SK-N-SH (cell line): ENCODE measurements around the gene CPTP. TPM values are rescaled to one million over a fixed set of nuclear protein-coding genes. Genes with fewer than 3 reads are reported as not detected.

Source experiments
- CTCF ChIA-PET: fragments of 300-600, 350-600 bp; formaldehyde crosslinking; extraction: SDS; loops from one replicate; lab custom pipeline; 2021; lab: Yijun Ruan, JAX
- POLR2A ChIA-PET: fragments of 350-600 bp; sonication (Branson Sonifier 250); formaldehyde crosslinking; extraction: SDS; loops from one replicate; lab custom pipeline; 2020; ENCODE audit warnings: antibody characterized with exemption, inconsistent platforms; lab: Yijun Ruan, JAX
- DNase-seq: peaks from one replicate; pipeline ENCODE4 v3.0.0; 2012
- H2AFZ ChIP-seq: fragments of 200-600 bp; sonication (generic); 2 replicates; pipeline ENCODE4 v1.8.1; 2016; ENCODE audit warnings: antibody characterized with exemption, mild to moderate bottlenecking, low read depth
- H3F3A ChIP-seq: fragments of 200-600 bp; sonication (generic); replicated peaks from 2 replicates; pipeline ENCODE3; 2016; ENCODE audit warnings: antibody characterized with exemption, mild to moderate bottlenecking; ENCODE audit not compliant: insufficient read depth
- H3K27ac ChIP-seq, 2 experiments: fragments of 200-500 bp in 1 of 2; fragments of 200-600 bp in 1 of 2; sonication (Bioruptor generic) in 1 of 2; sonication (generic), shearing (Covaris generic) in 1 of 2; 2 replicates each; pipeline versions ENCODE4 v1.5.1 to v1.6.1; 2014 to 2016; ENCODE audit warnings: low read depth in 2 of 2, inconsistent platforms in 1 of 2, low read length in 1 of 2, mild to moderate bottlenecking in 1 of 2, mixed read lengths in 1 of 2
- H3K27me3 ChIP-seq: fragments of 200-600 bp; sonication (generic), shearing (Covaris generic); 2 replicates; pipeline ENCODE4 v1.6.1; 2016; ENCODE audit warnings: mixed run types; ENCODE audit not compliant: insufficient read depth
- H3K36me3 ChIP-seq, 2 experiments: fragments of 200-500 bp in 1 of 2; fragments of 200-600 bp in 1 of 2; sonication (Bioruptor generic) in 1 of 2; sonication (generic) in 1 of 2; replicated peaks in 1 of 2; 2 replicates each; pipeline versions ENCODE3 to v1.5.1; 2014 to 2016; ENCODE audit warnings: low read length in 1 of 2, mild to moderate bottlenecking in 1 of 2; ENCODE audit not compliant: insufficient read depth in 2 of 2, control insufficient read depth in 1 of 2
- H3K4me1 ChIP-seq, 2 experiments: fragments of 200-500 bp in 1 of 2; fragments of 200-600 bp in 1 of 2; sonication (Bioruptor generic) in 1 of 2; sonication (generic), shearing (Covaris generic) in 1 of 2; 2 replicates each; pipeline versions ENCODE4 v1.5.1 to v1.6.1; 2014 to 2016; ENCODE audit warnings: low read depth in 1 of 2, low read length in 1 of 2, mixed run types in 1 of 2; ENCODE audit not compliant: insufficient read depth in 2 of 2, control insufficient read depth in 1 of 2
- H3K4me2 ChIP-seq: fragments of 200-600 bp; sonication (generic), shearing (Covaris generic); 2 replicates; pipeline ENCODE4 v1.6.1; 2017; ENCODE audit warnings: mixed run types
- H3K4me3 ChIP-seq, 2 experiments: fragments of 200-500 bp in 1 of 2; fragments of 200-600 bp in 1 of 2; sonication (Bioruptor generic) in 1 of 2; sonication (generic), shearing (Covaris generic) in 1 of 2; 2 replicates each; pipeline versions ENCODE4 v1.5.1 to v1.8.1; 2014 to 2016; ENCODE audit warnings: low read depth in 2 of 2, inconsistent platforms in 1 of 2, low read length in 1 of 2, mild to moderate bottlenecking in 1 of 2, mixed read lengths in 1 of 2, moderate library complexity in 1 of 2
- H3K79me2 ChIP-seq: fragments of 200-600 bp; sonication (generic); 2 replicates; pipeline ENCODE4 v1.8.1; 2017; ENCODE audit warnings: mild to moderate bottlenecking; ENCODE audit not compliant: insufficient read depth
- H3K9ac ChIP-seq: fragments of 200-600 bp; sonication (generic); 2 replicates; pipeline ENCODE4 v1.6.1; 2017; ENCODE audit warnings: mixed run types
- H3K9me2 ChIP-seq: fragments of 200-600 bp; sonication (generic); 2 replicates; pipeline ENCODE4 v1.6.1; 2017; ENCODE audit warnings: mixed run types
- H3K9me3 ChIP-seq: fragments of 200-600 bp; sonication (generic); 2 replicates; pipeline ENCODE4 v1.6.1; 2017; ENCODE audit warnings: mixed run types, mild to moderate bottlenecking, moderate library complexity
- H4K20me1 ChIP-seq: fragments of 200-600 bp; sonication (generic); 2 replicates; pipeline ENCODE4 v1.6.1; 2017; ENCODE audit warnings: mild to moderate bottlenecking, mixed run types; ENCODE audit not compliant: insufficient read depth
- CHD2 ChIP-seq: fragments of 150-350 bp; IDR thresholded peaks from 2 replicates; pipeline ENCODE4 v1.6.1; 2018; ENCODE audit warnings: low read length; ENCODE audit not compliant: partially characterized antibody
- EP300 ChIP-seq, 2 experiments: IDR thresholded peaks; 2 replicates each; pipeline versions ENCODE4 v1.4.0 to v1.6.1; 2012; ENCODE audit warnings: borderline replicate concordance in 1 of 2, low read depth in 1 of 2, low read length in 1 of 2
- EZH2phosphoT487 ChIP-seq: fragments of 200-600 bp; sonication (generic); IDR thresholded peaks from 2 replicates; pipeline ENCODE4 v1.6.1; 2017; ENCODE audit warnings: low read depth, mixed run types, mild to moderate bottlenecking, antibody characterized with exemption, moderate library complexity, borderline replicate concordance
- FOSL2 ChIP-seq: IDR thresholded peaks from 2 replicates; pipeline ENCODE4 v1.4.0; 2012; ENCODE audit warnings: low read depth, mild to moderate bottlenecking, moderate library complexity, borderline replicate concordance
- FOXJ3 ChIP-seq: sonication (generic); formaldehyde crosslinking; IDR thresholded peaks from 2 replicates; pipeline ENCODE4 v1.5.1; 2020; ENCODE audit warnings: mild to moderate bottlenecking, missing genetic modification reagents
- FOXM1 ChIP-seq: IDR thresholded peaks from 2 replicates; pipeline ENCODE4 v1.4.0; 2012; ENCODE audit warnings: low read depth, mild to moderate bottlenecking
- GABPA ChIP-seq: IDR thresholded peaks from 2 replicates; pipeline ENCODE4 v1.4.0; 2012; ENCODE audit warnings: low read depth, mild to moderate bottlenecking
- GATA2 ChIP-seq: sonication (generic); formaldehyde crosslinking; IDR thresholded peaks from 2 replicates; pipeline ENCODE4 v1.5.0; 2020; ENCODE audit warnings: mild to moderate bottlenecking, missing genetic modification reagents
- JUND ChIP-seq: IDR thresholded peaks from 2 replicates; pipeline ENCODE4 v1.4.0; 2012
- MEF2A ChIP-seq: IDR thresholded peaks from 2 replicates; pipeline ENCODE4 v1.4.0; 2012; ENCODE audit warnings: low read depth, borderline replicate concordance
- MXI1 ChIP-seq: IDR thresholded peaks from 2 replicates; pipeline ENCODE4 v1.6.1; 2012; ENCODE audit warnings: mild to moderate bottlenecking, low read depth, low read length, improper control_type of control experiment
- NFIC ChIP-seq: IDR thresholded peaks from 2 replicates; pipeline ENCODE4 v1.4.0; 2012; ENCODE audit warnings: borderline replicate concordance
- POLR2AphosphoS5 ChIP-seq: IDR thresholded peaks from 2 replicates; pipeline ENCODE4 v1.6.1; 2012; ENCODE audit warnings: low read depth, low read length
- SIN3A ChIP-seq: IDR thresholded peaks from 2 replicates; pipeline ENCODE4 v1.6.1; 2012; ENCODE audit warnings: low read depth, mild to moderate bottlenecking, low read length, moderate library complexity, borderline replicate concordance
- SMC3 ChIP-seq: IDR thresholded peaks from 2 replicates; pipeline ENCODE4 v1.6.1; 2012; ENCODE audit warnings: low read depth, low read length, improper control_type of control experiment
- YY1 ChIP-seq: IDR thresholded peaks from 2 replicates; pipeline ENCODE4 v1.4.0; 2012; ENCODE audit warnings: low read depth, mild to moderate bottlenecking
- WGBS: methylation state at CpG from one replicate; pipeline ENCODE4 v1.1.6; 2017; ENCODE audit warnings: low lambda C conversion rate; 5-methylcytosine and 5-hydroxymethylcytosine counted together
- polyA plus RNA-seq, 3 experiments: library from polyadenylated mRNA; depleted of rRNA; stranded (reverse); fragments of >200 nt; gene quantifications; 2 replicates each; pipeline ENCODE4 v1.2.3, GENCODE V29; 2012
- TF ChIP-seq, protein P1 (sequence below): fragments of 150-350 bp; IDR thresholded peaks from 2 replicates; pipeline ENCODE4 v1.6.1; 2017; ENCODE audit warnings: antibody characterized with exemption, low read length, low read depth, borderline replicate concordance
- TF ChIP-seq, protein P2 (sequence below): fragments of 200-600 bp; sonication (generic); IDR thresholded peaks from 2 replicates; pipeline ENCODE4 v1.6.1; 2017; ENCODE audit warnings: antibody characterized with exemption, mild to moderate bottlenecking, moderate library complexity
- TF ChIP-seq, protein P3 (sequence below): IDR thresholded peaks from 2 replicates; pipeline ENCODE4; 2012
- TF ChIP-seq, protein P4 (sequence below): IDR thresholded peaks from 2 replicates; pipeline ENCODE4 v1.4.0; 2012; ENCODE audit warnings: low read depth, borderline replicate concordance
- TF ChIP-seq, protein P5 (sequence below): IDR thresholded peaks from 2 replicates; pipeline ENCODE4 v1.4.0; 2012; ENCODE audit warnings: low read depth

The CPTP gene
- polyA plus RNA-seq, 1 of the 3 experiments (the other 2 are of a cell fraction), result 13.4 TPM

DNA sequence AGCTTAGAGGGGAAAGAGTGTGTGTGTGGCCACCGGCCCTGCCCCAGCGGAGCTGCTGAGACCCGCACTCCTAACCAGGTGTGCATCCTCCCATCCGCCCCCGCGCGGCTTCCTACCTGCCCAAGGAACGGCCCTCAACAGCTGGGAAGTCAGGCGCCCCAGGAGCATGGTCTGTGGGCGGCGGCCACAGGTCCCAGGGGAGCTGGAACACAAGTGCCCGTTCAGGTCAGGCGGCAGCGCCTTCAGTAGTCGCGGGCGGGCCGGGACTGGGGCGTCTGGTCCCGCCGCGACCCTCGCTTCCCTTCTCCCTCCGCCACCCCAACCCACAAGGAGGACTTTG lies 50.0 kb downstream of the CPTP start:
- H3K27me3 ChIP-seq, result no peaks in the 10 kb centered on the region
- H3K9me3 ChIP-seq, result no peaks in the 10 kb centered on the region
- ChIA-PET CTCF (interaction anchor here (0.6 to 5.9 kb wide), 13 partner anchors 19 to 343 kb away, joined by 3 to 34 read pairs (median 3); partner anchors contain the start of genes DVL1 and MRPL20), POLR2A (interaction anchor here (0.7 to 1.8 kb wide), 8 partner anchors 14 to 159 kb away, joined by 3 to 18 read pairs (median 6); partner anchors contain the start of genes CCNL2 and MRPL20)
- peaks cover 0 to 29% of the 10 kb centered on the region in 2 experiments; a peak in 1 of 4 replicates for H3K4me1 ChIP-seq
- TF ChIP-seq EZH2phosphoT487, result no peak
- no peak for TF ChIP-seq FOSL2
- TF ChIP-seq FOXM1, result no peak
- TF ChIP-seq SIN3A, result no peak
- TF ChIP-seq, protein P1, sequence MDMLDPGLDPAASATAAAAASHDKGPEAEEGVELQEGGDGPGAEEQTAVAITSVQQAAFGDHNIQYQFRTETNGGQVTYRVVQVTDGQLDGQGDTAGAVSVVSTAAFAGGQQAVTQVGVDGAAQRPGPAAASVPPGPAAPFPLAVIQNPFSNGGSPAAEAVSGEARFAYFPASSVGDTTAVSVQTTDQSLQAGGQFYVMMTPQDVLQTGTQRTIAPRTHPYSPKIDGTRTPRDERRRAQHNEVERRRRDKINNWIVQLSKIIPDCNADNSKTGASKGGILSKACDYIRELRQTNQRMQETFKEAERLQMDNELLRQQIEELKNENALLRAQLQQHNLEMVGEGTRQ, result no peak
- TF ChIP-seq NFIC, result no peak
- no peak for TF ChIP-seq GABPA
- no peak for TF ChIP-seq FOXJ3 (CRISPR knock-in tag)
- no peak for TF ChIP-seq POLR2AphosphoS5
- TF ChIP-seq GATA2 (CRISPR knock-in tag), result no peak
- H3F3A ChIP-seq, result peaks cover 13% of the 10 kb centered on the region
- H3K4me3 ChIP-seq, result peak overlapping the region; percentile 77 to 96
- H3K4me2 ChIP-seq, result peak overlapping the region; percentile 86
- no peak overlapping the region for H2AFZ ChIP-seq
- 0% methylated on average over 1 of the region's 24 CpGs for WGBS
- no peaks in the 10 kb centered on the region for H3K9me2 ChIP-seq
- peak; percentile 34 for DNase-seq
- H3K27ac ChIP-seq, result peak overlapping the region; percentile 90 to 93
- peaks cover 0 to 8% of the 10 kb centered on the region in 2 experiments for H3K36me3 ChIP-seq
- no peaks in the 10 kb centered on the region for H4K20me1 ChIP-seq
- H3K79me2 ChIP-seq, result peaks cover 36% of the 10 kb centered on the region
- H3K9ac ChIP-seq, result peak overlapping the region; percentile 89

DNA sequence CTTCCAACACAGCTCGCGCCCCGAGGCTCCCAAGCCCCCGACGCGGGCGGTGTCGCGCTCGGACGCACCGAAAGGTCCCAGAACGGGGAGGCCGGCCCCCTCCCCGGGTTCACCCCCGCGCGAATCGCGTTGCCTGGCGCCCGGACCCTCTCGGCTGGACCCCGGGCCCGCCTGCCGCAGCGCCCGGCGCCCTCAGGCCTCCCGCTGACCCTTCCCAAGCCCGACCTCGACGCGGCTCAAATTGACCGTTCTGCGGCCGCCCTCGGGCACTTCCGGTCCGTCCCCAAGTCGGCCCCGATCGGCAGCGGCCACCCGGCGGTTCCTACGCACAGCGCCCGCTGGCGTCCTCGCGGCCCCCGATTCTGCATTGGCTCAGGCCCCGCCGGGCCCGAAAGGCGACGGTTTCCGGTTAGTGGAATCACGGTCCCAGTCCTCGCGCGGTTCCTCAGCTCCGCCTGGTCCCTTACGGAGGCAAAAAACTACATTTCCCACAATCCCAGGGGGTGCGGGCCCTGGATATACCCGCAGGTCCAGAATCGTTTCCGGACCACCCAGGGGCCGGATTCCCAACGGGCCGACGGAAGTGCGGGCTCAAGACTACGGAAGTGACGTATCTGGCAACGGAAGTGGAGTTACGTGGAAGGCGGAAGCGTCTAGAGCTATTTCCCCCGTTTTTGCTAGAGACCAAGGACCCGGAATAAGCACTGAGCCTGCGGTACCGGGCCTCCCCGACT lies 50.5 kb downstream of the CPTP start, which contains the start of gene AURKAIP1:
TSS of gene AURKAIP1 (minus strand) at position 279 of the 734 bp plus-strand sequence. CDS start 451 bp downstream, outside the sequence.
- Histone ChIP-seq H3K9me3 (no peaks in the 10 kb centered on the region), H3F3A (peaks cover 13% of the 10 kb centered on the region), H3K79me2 (peaks cover 36% of the 10 kb centered on the region), H3K4me3 (peak within 1 kb of the TSS; percentile 81 to 96), H3K4me2 (peak within 1 kb of the TSS; percentile 86), H2AFZ (peak within 1 kb of the TSS; percentile 86; the same call in 1 of the 2 replicates), H3K27me3 (no peaks in the 10 kb centered on the region), H4K20me1 (no peaks in the 10 kb centered on the region), H3K4me1 (peaks cover 0 to 29% of the 10 kb centered on the region in 2 experiments; a peak in 1 of 4 replicates), H3K9ac (peak within 1 kb of the TSS; percentile 89), H3K36me3 (peaks cover 0 to 8% of the 10 kb centered on the region in 2 experiments), H3K9me2 (no peaks in the 10 kb centered on the region), H3K27ac (peak within 1 kb of the TSS; percentile 90 to 93)
- ChIA-PET CTCF (interaction anchor here (0.6 to 5.9 kb wide), 16 partner anchors 10 to 343 kb away, joined by 3 to 34 read pairs (median 4); partner anchors contain the start of genes DVL1 and MRPL20), POLR2A (interaction anchor here (0.7 to 1.8 kb wide), 9 partner anchors 14 to 160 kb away, joined by 3 to 18 read pairs (median 6); partner anchors contain the start of genes CCNL2 and MRPL20)
- WGBS, result 2% methylated on average over 21 of the region's 85 CpGs
- DNase-seq, result peak; percentile 98
- TF ChIP-seq CHD2 (peak; percentile 99), SIN3A (peak; percentile 90), GABPA (peak; percentile 94), YY1 (peak; percentile 70; the same call in 1 of the 2 replicates), MEF2A (no peak), SMC3 (no peak), EP300 (IDR thresholded peaks at IDR 0.05; ENCODE audit: borderline replicate concordance in 1 of 2, low read depth in 1 of 2, low read length in 1 of 2) (peak in 1 of 2 experiments; percentile 37; a peak in 1 of 4 replicates), GATA2 (CRISPR knock-in tag) (no peak), FOSL2 (peak; percentile 4; the same call in 1 of the 2 replicates), MXI1 (no peak), JUND (no peak; the same call in 1 of the 2 replicates)
- TF ChIP-seq, protein P2, sequence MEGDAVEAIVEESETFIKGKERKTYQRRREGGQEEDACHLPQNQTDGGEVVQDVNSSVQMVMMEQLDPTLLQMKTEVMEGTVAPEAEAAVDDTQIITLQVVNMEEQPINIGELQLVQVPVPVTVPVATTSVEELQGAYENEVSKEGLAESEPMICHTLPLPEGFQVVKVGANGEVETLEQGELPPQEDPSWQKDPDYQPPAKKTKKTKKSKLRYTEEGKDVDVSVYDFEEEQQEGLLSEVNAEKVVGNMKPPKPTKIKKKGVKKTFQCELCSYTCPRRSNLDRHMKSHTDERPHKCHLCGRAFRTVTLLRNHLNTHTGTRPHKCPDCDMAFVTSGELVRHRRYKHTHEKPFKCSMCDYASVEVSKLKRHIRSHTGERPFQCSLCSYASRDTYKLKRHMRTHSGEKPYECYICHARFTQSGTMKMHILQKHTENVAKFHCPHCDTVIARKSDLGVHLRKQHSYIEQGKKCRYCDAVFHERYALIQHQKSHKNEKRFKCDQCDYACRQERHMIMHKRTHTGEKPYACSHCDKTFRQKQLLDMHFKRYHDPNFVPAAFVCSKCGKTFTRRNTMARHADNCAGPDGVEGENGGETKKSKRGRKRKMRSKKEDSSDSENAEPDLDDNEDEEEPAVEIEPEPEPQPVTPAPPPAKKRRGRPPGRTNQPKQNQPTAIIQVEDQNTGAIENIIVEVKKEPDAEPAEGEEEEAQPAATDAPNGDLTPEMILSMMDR, result peak; percentile 28
- TF ChIP-seq, protein P3, sequence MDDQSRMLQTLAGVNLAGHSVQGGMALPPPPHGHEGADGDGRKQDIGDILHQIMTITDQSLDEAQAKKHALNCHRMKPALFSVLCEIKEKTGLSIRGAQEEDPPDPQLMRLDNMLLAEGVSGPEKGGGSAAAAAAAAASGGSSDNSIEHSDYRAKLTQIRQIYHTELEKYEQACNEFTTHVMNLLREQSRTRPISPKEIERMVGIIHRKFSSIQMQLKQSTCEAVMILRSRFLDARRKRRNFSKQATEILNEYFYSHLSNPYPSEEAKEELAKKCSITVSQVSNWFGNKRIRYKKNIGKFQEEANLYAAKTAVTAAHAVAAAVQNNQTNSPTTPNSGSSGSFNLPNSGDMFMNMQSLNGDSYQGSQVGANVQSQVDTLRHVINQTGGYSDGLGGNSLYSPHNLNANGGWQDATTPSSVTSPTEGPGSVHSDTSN, result peak; percentile 44; the same call in 1 of the 2 replicates
- TF ChIP-seq, protein P4, sequence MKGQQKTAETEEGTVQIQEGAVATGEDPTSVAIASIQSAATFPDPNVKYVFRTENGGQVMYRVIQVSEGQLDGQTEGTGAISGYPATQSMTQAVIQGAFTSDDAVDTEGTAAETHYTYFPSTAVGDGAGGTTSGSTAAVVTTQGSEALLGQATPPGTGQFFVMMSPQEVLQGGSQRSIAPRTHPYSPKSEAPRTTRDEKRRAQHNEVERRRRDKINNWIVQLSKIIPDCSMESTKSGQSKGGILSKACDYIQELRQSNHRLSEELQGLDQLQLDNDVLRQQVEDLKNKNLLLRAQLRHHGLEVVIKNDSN, result peak; percentile 64
- TF ChIP-seq, protein P5, sequence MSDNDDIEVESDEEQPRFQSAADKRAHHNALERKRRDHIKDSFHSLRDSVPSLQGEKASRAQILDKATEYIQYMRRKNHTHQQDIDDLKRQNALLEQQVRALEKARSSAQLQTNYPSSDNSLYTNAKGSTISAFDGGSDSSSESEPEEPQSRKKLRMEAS, result peak; percentile 75
